H1 (cell line): ENCODE results near the gene GPR17.

Source experiments
- EZH2 ChIP-seq: fragments of 200-600 bp; sonication (generic); IDR thresholded peaks from 2 replicates; pipeline ENCODE4 v1.7.1; 2012; ENCODE audit warnings: low read depth, mild to moderate bottlenecking, moderate library complexity, low read length, inconsistent platforms; ENCODE audit not compliant: severe bottlenecking
- TF ChIP-seq, protein P1 (sequence below): IDR thresholded peaks from 2 replicates; pipeline ENCODE4 v1.6.1; 2011; ENCODE audit warnings: low read length, improper control_type of control experiment

DNA sequence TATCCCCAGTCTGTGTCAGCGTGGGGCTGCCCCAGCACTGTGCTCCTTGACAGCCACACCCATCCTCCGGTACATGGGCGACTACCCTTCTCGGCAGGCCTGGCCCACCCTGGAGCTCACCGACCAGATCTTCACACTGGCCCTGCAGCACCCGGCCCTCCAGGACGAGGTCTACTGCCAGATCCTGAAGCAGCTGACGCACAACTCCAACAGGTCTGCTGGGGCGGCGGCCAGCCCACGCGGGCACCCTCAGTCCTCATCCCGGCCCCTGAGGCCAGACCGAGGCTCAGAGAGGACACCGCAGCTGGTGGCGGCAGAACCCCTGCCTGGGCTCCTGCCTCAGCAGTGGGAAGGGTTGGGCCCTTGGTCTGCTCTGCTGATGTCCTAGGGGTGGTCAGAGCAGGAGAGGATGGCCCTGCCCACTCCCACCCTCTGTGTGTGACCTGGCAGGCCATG is 14.4 kb upstream of the GPR17 start:
- TF ChIP-seq EZH2 = no peak
- TF ChIP-seq, protein P1, sequence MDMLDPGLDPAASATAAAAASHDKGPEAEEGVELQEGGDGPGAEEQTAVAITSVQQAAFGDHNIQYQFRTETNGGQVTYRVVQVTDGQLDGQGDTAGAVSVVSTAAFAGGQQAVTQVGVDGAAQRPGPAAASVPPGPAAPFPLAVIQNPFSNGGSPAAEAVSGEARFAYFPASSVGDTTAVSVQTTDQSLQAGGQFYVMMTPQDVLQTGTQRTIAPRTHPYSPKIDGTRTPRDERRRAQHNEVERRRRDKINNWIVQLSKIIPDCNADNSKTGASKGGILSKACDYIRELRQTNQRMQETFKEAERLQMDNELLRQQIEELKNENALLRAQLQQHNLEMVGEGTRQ = no peak
